DND-41 (cell line): ENCODE measurements around the gene SLC22A4.

Experiments
- ATAC-seq: fragments of 200-7000 bp; cut with Tn5 transposase; 3 replicates; pipeline ENCODE4 v1.9.1; 2021; ENCODE audit warnings: low read depth; ENCODE audit not compliant: insufficient read depth
- DNase-seq: peaks from one replicate; pipeline ENCODE4 v3.0.0-alpha.2; 2020
- H2AFZ ChIP-seq: 2 replicates; pipeline ENCODE4 v1.6.0; 2012; ENCODE audit warnings: low read depth, low read length
- H3K27ac ChIP-seq: 2 replicates; pipeline ENCODE4 v1.5.1; 2012; ENCODE audit warnings: low read length, inconsistent platforms
- H3K27me3 ChIP-seq: fragments of 200-600 bp; sonication (generic); 2 replicates; pipeline ENCODE4 v1.6.0; 2012; ENCODE audit warnings: low read length, mild to moderate bottlenecking, inconsistent platforms; ENCODE audit not compliant: insufficient read depth, poor library complexity
- H3K36me3 ChIP-seq: 2 replicates; pipeline ENCODE4 v1.5.1; 2012; ENCODE audit warnings: low read length, inconsistent platforms; ENCODE audit not compliant: insufficient read depth
- H3K4me1 ChIP-seq: 2 replicates; pipeline ENCODE4 v1.5.1; 2012; ENCODE audit warnings: mild to moderate bottlenecking, low read length; ENCODE audit not compliant: insufficient read depth
- H3K4me2 ChIP-seq: 2 replicates; pipeline ENCODE4 v1.6.0; 2012; ENCODE audit warnings: mild to moderate bottlenecking, moderate library complexity, low read length, inconsistent platforms; ENCODE audit not compliant: insufficient read depth
- H3K4me3 ChIP-seq, 2 experiments: fragments of 200-600 bp in 1 of 2; shearing (Covaris generic) in 1 of 2; 2 replicates each; pipeline ENCODE4 v1.5.1; 2012 to 2016; ENCODE audit warnings: inconsistent platforms in 2 of 2, low read length in 2 of 2, mild to moderate bottlenecking in 2 of 2, low read depth in 1 of 2, moderate library complexity in 1 of 2
- H3K79me2 ChIP-seq: 2 replicates; pipeline ENCODE4 v1.6.0; 2012; ENCODE audit warnings: low read length, inconsistent platforms; ENCODE audit not compliant: insufficient read depth
- H3K9ac ChIP-seq: 2 replicates; pipeline ENCODE4 v1.6.0; 2012; ENCODE audit warnings: low read depth, mild to moderate bottlenecking, inconsistent platforms, low read length, moderate library complexity
- H3K9me3 ChIP-seq: 2 replicates; pipeline ENCODE4 v1.5.1; 2012; ENCODE audit warnings: low read length, moderate library complexity, mild to moderate bottlenecking, inconsistent platforms; ENCODE audit not compliant: insufficient read depth, severe bottlenecking
- H4K20me1 ChIP-seq: 2 replicates; pipeline ENCODE4 v1.6.0; 2012; ENCODE audit warnings: low read length; ENCODE audit not compliant: insufficient read depth
- CTCF ChIP-seq: IDR thresholded peaks from 2 replicates; pipeline ENCODE4 v1.5.1; 2012; ENCODE audit warnings: borderline replicate concordance, low read length, moderate library complexity, mild to moderate bottlenecking; ENCODE audit not compliant: poor library complexity, severe bottlenecking; ENCODE audit errors: extremely low read depth
- EZH2 ChIP-seq: IDR thresholded peaks from 3 replicates; pipeline ENCODE4 v1.6.1; 2012; ENCODE audit warnings: borderline replicate concordance, low read depth, mild to moderate bottlenecking, moderate library complexity, low read length, inconsistent platforms; ENCODE audit not compliant: severe bottlenecking

The SLC22A4 gene

GRCh38 chr5:132389051-132389331, 94.8 kb downstream of the SLC22A4 start:
- Histone ChIP-seq H4K20me1 (no peaks in the 10 kb centered on the region), H3K4me1 (peaks cover 29% of the 10 kb centered on the region), H3K9me3 (no peaks in the 10 kb centered on the region), H3K36me3 (no peaks in the 10 kb centered on the region), H3K27ac (no peak overlapping the region; the same call in 1 of the 2 replicates), H2AFZ (no peak overlapping the region), H3K27me3 (no peaks in the 10 kb centered on the region), H3K79me2 (no peaks in the 10 kb centered on the region), H3K4me3 (no peak overlapping the region), H3K4me2 (no peak overlapping the region), H3K9ac (no peak overlapping the region)
- no peak for ATAC-seq
- TF ChIP-seq CTCF: no peak
- no peak for DNase-seq

DNA sequence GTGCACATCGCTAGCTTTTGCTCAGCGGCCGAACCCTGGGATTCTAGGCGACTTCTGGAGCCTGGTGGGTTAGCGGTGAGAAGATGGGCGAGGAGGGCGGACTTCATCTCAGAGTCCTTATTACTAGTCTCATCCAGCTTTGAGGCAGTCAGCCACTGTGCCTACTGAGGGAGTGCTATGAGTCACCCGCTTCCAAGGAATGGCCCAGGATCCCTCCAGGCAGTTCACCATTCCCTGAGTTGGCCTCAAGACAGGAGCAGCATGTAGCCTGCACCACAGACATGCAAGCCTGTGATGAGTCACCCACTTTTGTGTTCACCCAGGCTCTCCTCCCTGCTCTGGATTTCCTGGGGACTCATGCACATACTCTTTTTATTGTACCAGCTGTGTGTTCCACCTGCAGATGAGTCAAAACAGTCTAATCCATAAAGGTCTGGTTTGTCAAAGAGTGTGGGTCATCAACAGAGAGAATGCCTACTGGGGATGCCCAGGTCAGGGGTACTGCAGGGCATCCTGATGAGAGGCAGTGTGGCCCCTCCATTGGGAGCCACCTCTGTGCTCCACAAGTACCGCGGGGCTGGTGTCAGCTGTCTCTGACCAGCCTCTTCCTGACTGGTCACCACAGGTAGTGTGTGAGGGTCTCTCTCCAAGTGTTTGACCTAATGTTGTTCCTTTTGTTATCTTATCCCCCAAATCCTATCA, 95.5 kb downstream of the SLC22A4 start:
- peak overlapping the region; percentile 24; the same call in 1 of the 2 replicates for H3K27ac ChIP-seq
- H3K9me3 ChIP-seq: no peaks in the 10 kb centered on the region
- H3K4me3 ChIP-seq: no peak overlapping the region
- no peak for TF ChIP-seq CTCF
- no peak for TF ChIP-seq EZH2
- H3K4me1 ChIP-seq: peaks cover 29% of the 10 kb centered on the region
- H3K79me2 ChIP-seq: no peaks in the 10 kb centered on the region
- peak; percentile 42 for DNase-seq
- no peaks in the 10 kb centered on the region for H4K20me1 ChIP-seq
- no peak overlapping the region for H2AFZ ChIP-seq
- H3K36me3 ChIP-seq: no peaks in the 10 kb centered on the region
- H3K27me3 ChIP-seq: no peaks in the 10 kb centered on the region
- H3K4me2 ChIP-seq: no peak overlapping the region
- H3K9ac ChIP-seq: no peak overlapping the region
- peak; percentile 32; the same call in 2 of the 3 replicates for ATAC-seq

- no peak overlapping the region for H3K4me2 ChIP-seq
- H2AFZ ChIP-seq: no peak overlapping the region
- H3K9ac ChIP-seq: no peak overlapping the region
- no peak for DNase-seq
- H3K9me3 ChIP-seq: no peaks in the 10 kb centered on the region
- H3K4me1 ChIP-seq: peaks cover 28% of the 10 kb centered on the region
- H4K20me1 ChIP-seq: no peaks in the 10 kb centered on the region
- ATAC-seq: no peak
- H3K27ac ChIP-seq: no peak overlapping the region
- H3K4me3 ChIP-seq: no peak overlapping the region
- no peak for TF ChIP-seq EZH2
- no peak for TF ChIP-seq CTCF
- no peaks in the 10 kb centered on the region for H3K79me2 ChIP-seq
- no peaks in the 10 kb centered on the region for H3K36me3 ChIP-seq
- H3K27me3 ChIP-seq: no peaks in the 10 kb centered on the region
These were observed 97.1 kb downstream of the SLC22A4 start for GRCh38 chr5:132391247-132391646.

DNA sequence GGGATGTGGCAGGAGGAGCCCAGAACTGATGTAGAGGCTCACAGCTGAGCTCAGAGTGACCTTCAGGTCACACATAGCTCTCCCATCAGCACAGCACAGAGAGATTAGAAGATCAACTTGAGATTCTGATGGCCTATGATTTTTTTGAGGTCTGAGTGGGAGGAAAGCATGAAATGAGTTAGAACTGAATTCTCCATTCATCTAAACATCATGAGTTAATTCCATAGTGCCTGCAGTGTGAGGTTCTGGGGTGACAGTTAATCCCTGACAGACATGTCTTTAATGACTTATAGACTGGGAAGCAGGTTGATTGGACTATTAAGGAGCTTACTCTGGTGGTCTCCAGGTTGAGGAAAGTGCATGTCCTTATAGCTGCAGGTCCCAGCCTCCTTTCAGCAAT, 97.7 kb downstream of the SLC22A4 start:
- ATAC-seq (no peak), DNase-seq (no peak)
- H3K27me3 ChIP-seq: no peaks in the 10 kb centered on the region
- no peak overlapping the region for H3K27ac ChIP-seq
- H3K79me2 ChIP-seq: no peaks in the 10 kb centered on the region
- no peak overlapping the region for H3K9ac ChIP-seq
- no peak overlapping the region for H3K4me3 ChIP-seq
- no peaks in the 10 kb centered on the region for H4K20me1 ChIP-seq
- peaks cover 28% of the 10 kb centered on the region for H3K4me1 ChIP-seq
- no peak overlapping the region for H2AFZ ChIP-seq
- no peaks in the 10 kb centered on the region for H3K9me3 ChIP-seq
- no peak overlapping the region for H3K4me2 ChIP-seq
- TF ChIP-seq CTCF (no peak), EZH2 (no peak)
- H3K36me3 ChIP-seq: no peaks in the 10 kb centered on the region
